GM18502 (cell line): ENCODE data around the gene UMODL1.
"Not testable (repeated sequence)": the region's sequence is repeated elsewhere in the genome, so short reads cannot be mapped to it uniquely, and the experiment has no call there.

Experiments used
- ATAC-seq: cut with Tn5 transposase; IDR thresholded peaks from one replicate; pipeline ENCODE4 v1.9.1; 2021; ENCODE audit warnings: mild to moderate bottlenecking; ENCODE audit not compliant: unreplicated experiment, poor library complexity

The UMODL1 gene

DNA sequence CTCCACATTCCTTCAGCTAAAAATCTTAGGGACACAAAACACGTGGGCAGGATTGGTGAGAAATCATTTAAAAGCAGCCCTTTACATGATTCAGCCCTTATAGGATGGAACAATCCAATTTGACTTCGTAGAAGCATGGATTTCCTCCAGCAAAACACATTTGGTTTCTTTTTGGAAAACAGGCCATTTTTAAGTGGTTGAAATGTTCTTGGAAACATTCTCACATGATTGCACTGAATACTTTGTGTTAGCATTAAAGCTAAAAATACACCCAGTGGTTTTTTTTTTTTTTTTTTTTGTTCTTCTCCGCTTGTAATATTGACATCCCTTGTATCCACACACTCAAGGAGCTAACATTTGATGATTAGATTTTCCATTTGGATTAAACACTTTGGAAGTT, 105.7 kb downstream of the UMODL1 start:
- no peak for ATAC-seq

- no peak for ATAC-seq
Measured at GRCh38 chr21:42179316-42179715, 108.2 kb downstream of the UMODL1 start.

DNA sequence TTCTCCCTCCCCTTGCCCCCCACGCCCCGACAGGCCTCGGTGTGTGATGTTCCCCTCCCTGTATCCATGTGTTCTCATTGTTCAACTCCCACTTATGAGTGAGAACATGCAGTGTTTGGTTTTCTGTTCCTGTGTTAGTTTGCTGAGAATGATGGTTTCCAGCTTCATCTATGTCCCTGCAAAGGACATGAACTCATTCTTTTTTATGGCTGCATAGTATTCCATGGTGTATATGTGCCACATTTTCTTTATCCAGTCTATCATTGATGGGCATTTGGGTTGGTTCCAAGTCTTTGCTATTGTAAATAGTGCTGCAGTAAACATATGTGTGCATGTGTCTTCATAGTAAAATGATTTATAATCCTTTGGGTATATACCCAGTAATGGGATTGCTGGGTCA, 108.9 kb downstream of the UMODL1 start:
- ATAC-seq, result not testable (repeated sequence)

GRCh38 chr21:42182713-42183371, 111.7 kb downstream of the UMODL1 start:
- no peak for ATAC-seq

GRCh38 chr21:42183374-42184266, 112.5 kb downstream of the UMODL1 start:
- no peak for ATAC-seq

- ATAC-seq, result no peak
Measured at GRCh38 chr21:42186591-42186990, 115.5 kb downstream of the UMODL1 start.

DNA sequence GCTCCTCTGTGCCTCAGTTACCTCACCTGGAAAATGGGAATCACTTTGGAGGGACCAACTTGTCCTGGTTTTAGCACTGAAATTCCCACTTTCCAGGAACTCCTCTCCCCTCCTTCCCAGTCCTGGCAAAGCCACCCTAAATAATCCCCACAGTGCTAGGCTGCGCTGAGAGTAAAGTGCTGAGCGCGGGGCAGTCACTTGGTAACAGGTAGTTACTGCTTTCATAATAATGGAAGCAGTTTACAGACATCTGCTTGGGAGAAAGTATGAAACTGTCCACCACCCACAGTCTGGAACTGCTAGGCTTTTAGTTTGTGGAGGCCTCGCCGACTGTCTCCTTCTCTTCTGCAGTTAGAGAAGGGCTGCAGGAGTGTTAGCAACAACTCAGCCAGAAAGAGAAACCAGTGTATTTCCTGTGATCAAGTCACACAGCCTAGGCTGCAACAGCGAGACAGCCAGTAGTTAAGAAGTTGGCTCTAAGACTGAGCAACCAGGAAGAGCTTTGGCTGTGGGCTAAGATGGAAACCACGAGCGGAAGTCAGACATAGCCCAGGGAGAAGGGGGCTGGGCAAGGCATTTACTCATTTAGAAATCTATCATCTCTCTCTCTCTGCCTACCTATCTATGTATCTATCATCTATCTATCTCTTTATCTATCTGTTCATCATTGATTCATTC, 117.0 kb downstream of the UMODL1 start:
- peak; percentile 97 for ATAC-seq

DNA sequence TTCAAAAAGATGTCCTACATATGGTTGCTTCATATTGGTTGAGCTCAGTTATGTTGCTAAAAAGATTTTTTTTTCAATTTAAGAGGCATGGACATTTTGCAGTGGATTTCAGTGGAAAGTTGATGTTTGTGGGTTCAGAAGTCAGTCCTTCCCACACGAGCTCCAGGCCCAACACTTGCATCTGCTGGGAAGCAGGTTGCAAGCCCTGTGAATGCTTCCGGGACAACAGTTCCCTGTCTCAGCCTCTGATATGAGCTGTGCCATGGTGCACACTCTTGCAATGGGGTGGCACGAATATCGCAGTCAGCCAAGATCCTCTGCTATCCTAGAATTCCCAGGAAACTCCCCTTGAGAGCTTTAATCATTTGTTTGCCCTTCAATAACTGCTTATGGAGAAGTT, 117.5 kb downstream of the UMODL1 start:
- no peak for ATAC-seq

DNA sequence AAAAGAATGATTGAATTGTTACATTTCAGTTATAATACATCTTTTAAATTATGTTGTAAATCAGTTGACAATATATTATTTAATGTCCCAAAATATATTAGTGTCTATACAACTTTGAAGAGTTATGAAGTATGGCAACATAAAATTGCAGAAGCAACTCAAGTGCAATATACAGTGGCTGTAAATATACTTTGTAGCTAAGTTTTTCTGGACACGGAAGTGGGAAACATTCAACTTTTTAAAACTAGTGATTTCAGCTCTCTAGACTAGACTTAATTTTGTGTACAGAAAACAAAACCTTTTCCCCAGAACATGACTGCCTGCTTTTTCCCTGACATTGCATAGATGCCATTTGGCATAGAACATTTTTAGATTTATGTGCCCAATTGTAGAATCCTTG, 118.3 kb downstream of the UMODL1 start:
- ATAC-seq, result no peak

DNA sequence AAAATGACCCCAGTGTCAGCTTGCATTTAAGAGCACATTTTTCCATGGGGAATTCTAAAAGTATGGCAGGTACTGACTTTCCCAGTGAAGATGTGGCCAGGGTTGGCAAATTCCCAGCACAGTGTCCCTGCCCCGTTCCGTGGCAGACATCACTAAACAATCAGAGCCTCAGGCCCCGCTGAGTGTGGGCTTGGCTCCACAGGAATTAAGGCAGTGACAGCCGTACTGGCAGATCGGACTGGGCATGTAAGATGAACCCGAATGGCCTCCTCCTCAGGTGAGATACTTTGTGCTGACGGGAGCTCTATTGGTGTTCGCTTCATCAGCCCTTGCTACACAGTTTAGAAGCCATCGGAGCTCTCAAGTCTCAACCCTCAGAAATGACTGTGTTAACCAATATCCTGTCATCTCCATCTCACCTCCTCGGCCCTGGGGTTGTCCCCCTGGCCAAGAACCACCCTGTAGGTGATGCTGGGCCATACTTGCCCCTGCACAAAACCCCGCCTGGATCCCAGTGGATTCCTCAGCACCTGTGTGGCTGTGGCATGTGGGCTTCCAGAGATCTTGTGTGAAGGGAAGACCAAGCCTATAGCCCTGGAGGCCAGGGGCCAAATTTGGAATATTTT, 118.9 kb downstream of the UMODL1 start:
- no peak for ATAC-seq

- ATAC-seq, result no peak
Measured at GRCh38 chr21:42190486-42190863, 119.4 kb downstream of the UMODL1 start.

DNA sequence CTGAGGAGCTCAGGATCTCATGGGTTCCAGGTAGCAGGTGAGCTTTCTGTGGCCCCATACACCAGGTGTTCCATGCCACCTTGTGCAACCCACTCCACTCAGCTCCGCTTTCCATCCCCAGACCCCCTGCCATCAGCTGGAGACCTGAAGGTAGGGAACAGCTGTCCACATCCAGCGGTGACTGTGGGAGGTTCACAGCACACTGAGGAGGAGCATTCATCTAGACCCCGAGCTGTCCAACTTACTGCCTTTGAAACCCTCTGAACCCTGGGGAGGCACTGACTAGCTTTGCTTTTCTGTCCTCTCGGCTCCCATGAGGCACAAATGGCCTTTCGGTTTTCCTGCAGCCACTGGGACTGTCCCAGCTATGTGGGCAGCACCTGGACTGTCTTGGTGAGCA, 119.9 kb downstream of the UMODL1 start:
- no peak for ATAC-seq

DNA sequence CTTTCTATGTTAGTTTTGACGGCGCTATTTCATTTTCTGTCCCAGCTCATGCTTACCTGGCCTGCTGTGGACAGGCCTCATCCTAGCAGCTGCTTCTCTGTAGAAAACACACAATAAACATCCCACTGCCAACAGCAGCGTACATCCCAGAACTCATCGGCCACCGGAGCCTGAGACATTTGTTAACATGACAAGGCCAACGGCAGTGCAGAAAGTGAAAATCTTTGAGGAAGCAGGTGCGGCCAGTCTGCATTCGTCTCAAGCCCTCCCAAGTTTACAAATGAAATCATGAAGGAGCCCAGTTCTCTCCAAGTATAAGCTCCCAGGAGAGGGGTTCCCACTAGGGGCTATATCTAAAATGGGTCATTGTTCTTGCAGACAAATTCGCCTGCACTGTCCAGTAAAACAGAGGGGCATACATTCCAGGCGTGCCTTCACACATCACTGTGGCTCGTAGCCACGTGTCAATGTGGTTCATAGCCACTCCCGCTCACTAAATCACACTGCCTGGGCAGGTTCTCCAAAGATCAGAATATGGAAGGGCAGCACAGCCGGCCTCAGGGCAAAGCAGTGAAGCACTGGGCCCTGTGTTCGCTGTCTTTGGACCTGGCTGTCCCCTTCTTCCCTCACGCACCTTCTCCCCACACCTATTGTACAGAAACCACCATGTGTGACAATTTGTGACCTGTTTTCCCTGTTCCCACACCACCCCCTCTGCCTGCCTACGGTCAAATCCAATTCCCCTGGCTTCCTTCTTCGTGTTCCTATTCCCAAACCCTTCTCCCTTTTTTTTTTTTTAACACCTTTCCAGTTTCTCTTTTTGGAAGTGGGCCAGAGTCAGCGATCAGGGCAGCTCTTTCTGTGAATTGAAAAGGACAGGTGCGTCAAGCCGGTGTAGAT, 120.8 kb downstream of the UMODL1 start:
- no peak for ATAC-seq
